SK-N-SH (cell line): ENCODE results near the gene LTV1. TPM values are rescaled to one million over a fixed set of nuclear protein-coding genes. Genes with fewer than 3 reads are reported as not detected.

Experiments used
- CTCF ChIA-PET: fragments of 300-600, 350-600 bp; formaldehyde crosslinking; extraction: SDS; loops from one replicate; lab custom pipeline; 2021; lab: Yijun Ruan, JAX
- POLR2A ChIA-PET: fragments of 350-600 bp; sonication (Branson Sonifier 250); formaldehyde crosslinking; extraction: SDS; loops from one replicate; lab custom pipeline; 2020; ENCODE audit warnings: antibody characterized with exemption, inconsistent platforms; lab: Yijun Ruan, JAX
- DNase-seq: peaks from one replicate; pipeline ENCODE4 v3.0.0; 2012
- H2AFZ ChIP-seq: fragments of 200-600 bp; sonication (generic); 2 replicates; pipeline ENCODE4 v1.8.1; 2016; ENCODE audit warnings: antibody characterized with exemption, mild to moderate bottlenecking, low read depth
- H3F3A ChIP-seq: fragments of 200-600 bp; sonication (generic); replicated peaks from 2 replicates; pipeline ENCODE3; 2016; ENCODE audit warnings: antibody characterized with exemption, mild to moderate bottlenecking; ENCODE audit not compliant: insufficient read depth
- H3K27ac ChIP-seq, 2 experiments: fragments of 200-500 bp in 1 of 2; fragments of 200-600 bp in 1 of 2; sonication (Bioruptor generic) in 1 of 2; sonication (generic), shearing (Covaris generic) in 1 of 2; 2 replicates each; pipeline versions ENCODE4 v1.5.1 to v1.6.1; 2014 to 2016; ENCODE audit warnings: low read depth in 2 of 2, inconsistent platforms in 1 of 2, low read length in 1 of 2, mild to moderate bottlenecking in 1 of 2, mixed read lengths in 1 of 2
- H3K27me3 ChIP-seq: fragments of 200-600 bp; sonication (generic), shearing (Covaris generic); 2 replicates; pipeline ENCODE4 v1.6.1; 2016; ENCODE audit warnings: mixed run types; ENCODE audit not compliant: insufficient read depth
- H3K36me3 ChIP-seq, 2 experiments: fragments of 200-500 bp in 1 of 2; fragments of 200-600 bp in 1 of 2; sonication (Bioruptor generic) in 1 of 2; sonication (generic) in 1 of 2; replicated peaks in 1 of 2; 2 replicates each; pipeline versions ENCODE3 to v1.5.1; 2014 to 2016; ENCODE audit warnings: low read length in 1 of 2, mild to moderate bottlenecking in 1 of 2; ENCODE audit not compliant: insufficient read depth in 2 of 2, control insufficient read depth in 1 of 2
- H3K4me1 ChIP-seq, 2 experiments: fragments of 200-500 bp in 1 of 2; fragments of 200-600 bp in 1 of 2; sonication (Bioruptor generic) in 1 of 2; sonication (generic), shearing (Covaris generic) in 1 of 2; 2 replicates each; pipeline versions ENCODE4 v1.5.1 to v1.6.1; 2014 to 2016; ENCODE audit warnings: low read depth in 1 of 2, low read length in 1 of 2, mixed run types in 1 of 2; ENCODE audit not compliant: insufficient read depth in 2 of 2, control insufficient read depth in 1 of 2
- H3K4me2 ChIP-seq: fragments of 200-600 bp; sonication (generic), shearing (Covaris generic); 2 replicates; pipeline ENCODE4 v1.6.1; 2017; ENCODE audit warnings: mixed run types
- H3K4me3 ChIP-seq, 2 experiments: fragments of 200-500 bp in 1 of 2; fragments of 200-600 bp in 1 of 2; sonication (Bioruptor generic) in 1 of 2; sonication (generic), shearing (Covaris generic) in 1 of 2; 2 replicates each; pipeline versions ENCODE4 v1.5.1 to v1.8.1; 2014 to 2016; ENCODE audit warnings: low read depth in 2 of 2, inconsistent platforms in 1 of 2, low read length in 1 of 2, mild to moderate bottlenecking in 1 of 2, mixed read lengths in 1 of 2, moderate library complexity in 1 of 2
- H3K79me2 ChIP-seq: fragments of 200-600 bp; sonication (generic); 2 replicates; pipeline ENCODE4 v1.8.1; 2017; ENCODE audit warnings: mild to moderate bottlenecking; ENCODE audit not compliant: insufficient read depth
- H3K9ac ChIP-seq: fragments of 200-600 bp; sonication (generic); 2 replicates; pipeline ENCODE4 v1.6.1; 2017; ENCODE audit warnings: mixed run types
- H3K9me2 ChIP-seq: fragments of 200-600 bp; sonication (generic); 2 replicates; pipeline ENCODE4 v1.6.1; 2017; ENCODE audit warnings: mixed run types
- H3K9me3 ChIP-seq: fragments of 200-600 bp; sonication (generic); 2 replicates; pipeline ENCODE4 v1.6.1; 2017; ENCODE audit warnings: mixed run types, mild to moderate bottlenecking, moderate library complexity
- H4K20me1 ChIP-seq: fragments of 200-600 bp; sonication (generic); 2 replicates; pipeline ENCODE4 v1.6.1; 2017; ENCODE audit warnings: mild to moderate bottlenecking, mixed run types; ENCODE audit not compliant: insufficient read depth
- CHD2 ChIP-seq: fragments of 150-350 bp; IDR thresholded peaks from 2 replicates; pipeline ENCODE4 v1.6.1; 2018; ENCODE audit warnings: low read length; ENCODE audit not compliant: partially characterized antibody
- ELF1 ChIP-seq: IDR thresholded peaks from 2 replicates; pipeline ENCODE4 v1.4.0; 2012
- EZH2phosphoT487 ChIP-seq: fragments of 200-600 bp; sonication (generic); IDR thresholded peaks from 2 replicates; pipeline ENCODE4 v1.6.1; 2017; ENCODE audit warnings: low read depth, mixed run types, mild to moderate bottlenecking, antibody characterized with exemption, moderate library complexity, borderline replicate concordance
- FOXJ3 ChIP-seq: sonication (generic); formaldehyde crosslinking; IDR thresholded peaks from 2 replicates; pipeline ENCODE4 v1.5.1; 2020; ENCODE audit warnings: mild to moderate bottlenecking, missing genetic modification reagents
- GATA2 ChIP-seq: sonication (generic); formaldehyde crosslinking; IDR thresholded peaks from 2 replicates; pipeline ENCODE4 v1.5.0; 2020; ENCODE audit warnings: mild to moderate bottlenecking, missing genetic modification reagents
- JUND ChIP-seq: IDR thresholded peaks from 2 replicates; pipeline ENCODE4 v1.4.0; 2012
- MAX ChIP-seq: IDR thresholded peaks from 2 replicates; pipeline ENCODE4 v1.4.0; 2012; ENCODE audit warnings: low read depth
- MEF2A ChIP-seq: IDR thresholded peaks from 2 replicates; pipeline ENCODE4 v1.4.0; 2012; ENCODE audit warnings: low read depth, borderline replicate concordance
- MXI1 ChIP-seq: IDR thresholded peaks from 2 replicates; pipeline ENCODE4 v1.6.1; 2012; ENCODE audit warnings: mild to moderate bottlenecking, low read depth, low read length, improper control_type of control experiment
- NRF1 ChIP-seq: IDR thresholded peaks from 2 replicates; pipeline ENCODE4 v1.6.1; 2012; ENCODE audit warnings: low read depth, mild to moderate bottlenecking, low read length
- POLR2AphosphoS5 ChIP-seq: IDR thresholded peaks from 2 replicates; pipeline ENCODE4 v1.6.1; 2012; ENCODE audit warnings: low read depth, low read length
- RAD21 ChIP-seq: IDR thresholded peaks from 2 replicates; pipeline ENCODE4 v1.6.1; 2012; ENCODE audit warnings: mild to moderate bottlenecking, low read length
- RXRA ChIP-seq: IDR thresholded peaks from 2 replicates; pipeline ENCODE4 v1.4.0; 2012; ENCODE audit warnings: low read depth, mild to moderate bottlenecking, borderline replicate concordance
- SIN3A ChIP-seq: IDR thresholded peaks from 2 replicates; pipeline ENCODE4 v1.6.1; 2012; ENCODE audit warnings: low read depth, mild to moderate bottlenecking, low read length, moderate library complexity, borderline replicate concordance
- USF1 ChIP-seq: IDR thresholded peaks from 2 replicates; pipeline ENCODE4 v1.4.0; 2012; ENCODE audit warnings: low read depth, borderline replicate concordance
- WGBS: methylation state at CpG from one replicate; pipeline ENCODE4 v1.1.6; 2017; ENCODE audit warnings: low lambda C conversion rate; 5-methylcytosine and 5-hydroxymethylcytosine counted together
- polyA plus RNA-seq, 3 experiments: library from polyadenylated mRNA; depleted of rRNA; stranded (reverse); fragments of >200 nt; gene quantifications; 2 replicates each; pipeline ENCODE4 v1.2.3, GENCODE V29; 2012
- TF ChIP-seq, protein P1 (sequence below): fragments of 150-350 bp; IDR thresholded peaks from 2 replicates; pipeline ENCODE4 v1.6.1; 2017; ENCODE audit warnings: antibody characterized with exemption, low read length, low read depth, borderline replicate concordance
- TF ChIP-seq, protein P2 (sequence below): fragments of 200-600 bp; sonication (generic); IDR thresholded peaks from 2 replicates; pipeline ENCODE4 v1.6.1; 2017; ENCODE audit warnings: antibody characterized with exemption, mild to moderate bottlenecking, moderate library complexity

LTV1 gene
- polyA plus RNA-seq, 1 of the 3 experiments (the other 2 are of a cell fraction) = 19.4 TPM

- H3F3A ChIP-seq = peaks cover 9% of the 10 kb centered on the region
- no peak for DNase-seq
- H3K9ac ChIP-seq = no peak overlapping the region
- peaks cover 62 to 64% of the 10 kb centered on the region in 2 experiments for H3K36me3 ChIP-seq
- H3K4me3 ChIP-seq = no peak overlapping the region
- ChIA-PET POLR2A (no interaction called here), CTCF (no interaction called here)
- H3K4me1 ChIP-seq = no peaks in the 10 kb centered on the region
- no peak overlapping the region for H3K4me2 ChIP-seq
- TF ChIP-seq POLR2AphosphoS5 (no peak), CHD2 (no peak), ELF1 (no peak), USF1 (no peak), JUND (no peak), MAX (no peak), MXI1 (no peak), EZH2phosphoT487 (no peak), MEF2A (no peak), SIN3A (no peak), RXRA (no peak), RAD21 (no peak), NRF1 (no peak), GATA2 (no peak), FOXJ3 (CRISPR knock-in tag) (no peak)
- TF ChIP-seq, protein P1, sequence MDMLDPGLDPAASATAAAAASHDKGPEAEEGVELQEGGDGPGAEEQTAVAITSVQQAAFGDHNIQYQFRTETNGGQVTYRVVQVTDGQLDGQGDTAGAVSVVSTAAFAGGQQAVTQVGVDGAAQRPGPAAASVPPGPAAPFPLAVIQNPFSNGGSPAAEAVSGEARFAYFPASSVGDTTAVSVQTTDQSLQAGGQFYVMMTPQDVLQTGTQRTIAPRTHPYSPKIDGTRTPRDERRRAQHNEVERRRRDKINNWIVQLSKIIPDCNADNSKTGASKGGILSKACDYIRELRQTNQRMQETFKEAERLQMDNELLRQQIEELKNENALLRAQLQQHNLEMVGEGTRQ = no peak
- TF ChIP-seq, protein P2, sequence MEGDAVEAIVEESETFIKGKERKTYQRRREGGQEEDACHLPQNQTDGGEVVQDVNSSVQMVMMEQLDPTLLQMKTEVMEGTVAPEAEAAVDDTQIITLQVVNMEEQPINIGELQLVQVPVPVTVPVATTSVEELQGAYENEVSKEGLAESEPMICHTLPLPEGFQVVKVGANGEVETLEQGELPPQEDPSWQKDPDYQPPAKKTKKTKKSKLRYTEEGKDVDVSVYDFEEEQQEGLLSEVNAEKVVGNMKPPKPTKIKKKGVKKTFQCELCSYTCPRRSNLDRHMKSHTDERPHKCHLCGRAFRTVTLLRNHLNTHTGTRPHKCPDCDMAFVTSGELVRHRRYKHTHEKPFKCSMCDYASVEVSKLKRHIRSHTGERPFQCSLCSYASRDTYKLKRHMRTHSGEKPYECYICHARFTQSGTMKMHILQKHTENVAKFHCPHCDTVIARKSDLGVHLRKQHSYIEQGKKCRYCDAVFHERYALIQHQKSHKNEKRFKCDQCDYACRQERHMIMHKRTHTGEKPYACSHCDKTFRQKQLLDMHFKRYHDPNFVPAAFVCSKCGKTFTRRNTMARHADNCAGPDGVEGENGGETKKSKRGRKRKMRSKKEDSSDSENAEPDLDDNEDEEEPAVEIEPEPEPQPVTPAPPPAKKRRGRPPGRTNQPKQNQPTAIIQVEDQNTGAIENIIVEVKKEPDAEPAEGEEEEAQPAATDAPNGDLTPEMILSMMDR = no peak
- no peak overlapping the region for H2AFZ ChIP-seq
- WGBS = 94% methylated on average over 2 of the region's 2 CpGs
- no peaks in the 10 kb centered on the region for H3K9me3 ChIP-seq
- H3K9me2 ChIP-seq = no peaks in the 10 kb centered on the region
- H3K27me3 ChIP-seq = no peaks in the 10 kb centered on the region
- no peak overlapping the region for H3K27ac ChIP-seq
- no peaks in the 10 kb centered on the region for H4K20me1 ChIP-seq
- H3K79me2 ChIP-seq = 0 out of 2 replicates have a peak, but pooled peaks cover 2% of the 10 kb centered on the region
Observed at GRCh38 chr6:143863771-143864170, 20.6 kb downstream of the LTV1 start.
